ENCODE measurements around the gene C2CD2L. TPM values are rescaled to one million over a fixed set of nuclear protein-coding genes. Genes with fewer than 3 reads are reported as not detected.
"Not testable (repeated sequence)": the region's sequence is repeated elsewhere in the genome, so short reads cannot be mapped to it uniquely, and the experiment has no call there.

C2CD2L gene
- total and polyA plus RNA-seq, 7 donors = 5.3 to 22.6 (median 6.0) TPM

DNA sequence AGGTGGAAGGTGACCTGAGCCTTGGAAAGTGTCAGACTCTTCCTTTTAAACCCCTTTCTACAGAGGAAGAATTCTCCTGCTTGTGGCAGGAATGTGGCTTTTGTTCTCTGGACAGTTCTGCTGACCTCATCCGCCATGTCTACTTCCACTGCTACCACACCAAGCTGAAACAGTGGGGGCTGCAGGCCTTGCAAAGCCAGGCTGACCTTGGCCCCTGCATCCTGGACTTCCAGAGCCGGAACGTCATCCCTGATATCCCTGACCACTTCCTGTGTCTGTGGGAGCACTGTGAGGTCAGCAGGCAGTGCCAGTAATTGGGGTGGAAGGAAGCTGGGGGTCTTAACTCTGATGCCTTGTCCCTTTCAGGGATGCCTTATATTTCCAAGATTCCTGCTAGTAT, 23.5 kb downstream of the C2CD2L start:
- Histone ChIP-seq H3K4me1 (peaks cover 0 to 4% (median 0%) of the 10 kb centered on the region in 4 donors), H3K27ac (no peak overlapping the region), H3K27me3 (no peaks in the 10 kb centered on the region), H3K9me3 (no peaks in the 10 kb centered on the region), H3K4me3 (no peak overlapping the region), H3K36me3 (peaks cover 47 to 86% (median 56%) of the 10 kb centered on the region in 4 donors)
- intact Hi-C loops (cut with DNase I) = no loop called here
- no peak for TF ChIP-seq CTCF (IDR thresholded peaks at IDR 0.05)
- TF ChIP-seq POLR2AphosphoS5 (IDR thresholded peaks at IDR 0.05) = no peak
- TF ChIP-seq POLR2A (IDR thresholded peaks at IDR 0.05) = no peak
- no peak for TF ChIP-seq EP300 (IDR thresholded peaks at IDR 0.05)
- WGBS, 2 donors = 79 to 80% methylated on average over 3 of the region's 3 CpGs
- no peak for DNase-seq

DNA sequence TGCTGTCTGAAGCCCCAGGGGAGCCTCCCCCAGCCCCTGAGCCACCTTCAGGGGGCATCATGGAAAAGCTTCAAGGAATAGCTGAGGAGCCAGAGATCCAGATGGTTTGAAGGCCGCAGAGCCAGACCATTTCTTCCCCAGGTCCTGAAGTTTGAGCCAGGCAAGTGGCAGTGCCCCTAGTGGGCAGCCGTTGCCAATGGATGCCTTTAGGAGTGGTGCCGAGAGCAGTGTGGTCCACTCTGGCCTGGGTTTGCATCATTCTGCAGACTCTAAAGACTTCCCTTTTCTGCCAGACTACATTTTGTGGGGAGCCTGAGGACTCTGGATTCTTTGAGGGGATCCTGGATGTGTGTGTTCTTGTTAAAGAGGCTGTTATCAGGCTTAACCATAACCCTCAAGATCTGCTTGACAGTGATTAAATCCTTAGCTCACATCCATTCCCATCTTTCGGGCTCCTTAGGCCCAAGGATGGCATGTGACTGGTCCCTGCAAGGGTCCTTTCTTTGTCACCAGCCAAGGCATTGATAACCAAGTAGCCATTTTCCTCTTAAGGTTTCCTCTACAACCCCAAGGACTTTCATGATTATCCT, 27.3 kb downstream of the C2CD2L start:
- Histone ChIP-seq H3K27me3 (peaks cover 0 to 6% (median 0%) of the 10 kb centered on the region in 3 donors), H3K9me3 (no peaks in the 10 kb centered on the region), H3K27ac (no peak overlapping the region), H3K36me3 (peaks cover 36 to 57% (median 49%) of the 10 kb centered on the region in 4 donors), H3K4me1 (no peaks in the 10 kb centered on the region), H3K4me3 (no peak overlapping the region)
- intact Hi-C loops (cut with DNase I) = no loop called here
- WGBS, 2 donors = 53 to 74% methylated on average over 4 of the region's 4 CpGs
- TF ChIP-seq CTCF (IDR thresholded peaks at IDR 0.05) = peak in 1 of 4 experiments; percentile 20
- TF ChIP-seq POLR2A (IDR thresholded peaks at IDR 0.05) = no peak
- no peak for DNase-seq

DNA sequence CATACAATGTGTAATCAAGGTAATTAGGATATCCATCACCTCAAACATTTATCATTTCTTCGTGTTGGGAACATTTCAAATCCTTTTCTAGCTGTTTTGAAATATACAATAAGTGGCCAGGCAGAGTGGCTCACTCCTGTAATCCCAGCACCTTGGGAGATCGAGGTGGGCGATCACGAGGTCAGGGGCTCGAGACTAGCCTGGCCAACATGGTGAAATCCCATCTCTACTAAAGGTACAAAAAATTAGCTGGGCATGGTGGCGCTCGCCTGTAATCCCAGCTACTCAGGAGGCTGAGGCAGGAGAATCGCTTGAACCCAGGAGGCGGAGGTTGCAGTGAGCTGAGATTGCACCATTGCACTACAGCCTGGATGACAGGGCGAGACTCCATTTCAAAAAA, 32.1 kb downstream of the C2CD2L start:
- intact Hi-C loops (cut with DNase I); H3K27me3 ChIP-seq; H3K36me3 ChIP-seq; DNase-seq; H3K4me1 ChIP-seq; H3K9me3 ChIP-seq; H3K27ac ChIP-seq; H3K4me3 ChIP-seq: not testable (repeated sequence)
- WGBS, 2 donors = 90% methylated on average over 10 of the region's 10 CpGs

DNA sequence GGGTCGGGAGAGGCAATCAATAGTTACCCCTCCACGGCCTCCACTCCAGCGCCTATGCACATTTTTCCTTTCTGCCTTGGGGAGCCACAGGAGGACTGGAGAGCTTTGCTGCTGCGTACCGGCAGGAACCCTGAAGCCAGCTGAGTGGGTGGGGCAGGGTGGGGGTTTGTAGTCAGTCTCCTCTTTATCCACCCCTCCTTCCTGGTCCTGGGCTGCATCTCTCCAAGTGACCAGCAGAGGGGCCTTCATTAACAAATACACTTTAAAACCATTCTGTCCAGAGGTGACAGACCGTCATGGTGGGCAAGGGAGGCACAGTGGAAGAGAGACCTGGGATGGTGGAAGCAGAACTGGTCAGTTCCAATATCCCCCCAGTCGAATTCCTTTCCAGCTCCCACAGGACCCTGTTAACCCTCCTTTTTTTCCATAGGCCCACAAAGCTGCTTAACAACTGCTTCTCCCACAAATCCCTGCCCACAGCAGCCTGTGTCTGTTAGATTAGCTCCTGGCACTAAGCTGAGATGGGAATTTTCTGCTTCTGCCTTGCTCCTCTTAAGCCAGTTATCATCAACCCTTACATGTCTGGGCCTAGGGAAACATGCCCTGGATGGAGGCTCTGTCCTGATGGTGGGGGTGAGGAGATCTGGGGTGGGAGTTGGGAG, 37.8 kb downstream of the C2CD2L start:
- WGBS, 2 donors = 4 to 22% methylated on average over 7 of the region's 7 CpGs
- TF ChIP-seq CTCF (IDR thresholded peaks at IDR 0.05) (peak in 3 of 4 experiments; percentile 54 to 67 (median 54)), EP300 (IDR thresholded peaks at IDR 0.05) (no peak), POLR2AphosphoS5 (IDR thresholded peaks at IDR 0.05) (no peak)
- intact Hi-C loops (cut with DNase I) = loop anchor here (2.0 kb wide), 1 partner anchor 52 kb away; no protein-coding TSS in a partner anchor
- DNase-seq = no peak
- no peaks in the 10 kb centered on the region for H3K9me3 ChIP-seq
- H3K27me3 ChIP-seq = peaks cover 2 to 49% (median 20%) of the 10 kb centered on the region in 3 donors
- peaks cover 0 to 21% (median 17%) of the 10 kb centered on the region in 4 donors for H3K4me1 ChIP-seq
- no peaks in the 10 kb centered on the region for H3K36me3 ChIP-seq
- H3K27ac ChIP-seq = no peak overlapping the region
- H3K4me3 ChIP-seq = no peak overlapping the region

DNA sequence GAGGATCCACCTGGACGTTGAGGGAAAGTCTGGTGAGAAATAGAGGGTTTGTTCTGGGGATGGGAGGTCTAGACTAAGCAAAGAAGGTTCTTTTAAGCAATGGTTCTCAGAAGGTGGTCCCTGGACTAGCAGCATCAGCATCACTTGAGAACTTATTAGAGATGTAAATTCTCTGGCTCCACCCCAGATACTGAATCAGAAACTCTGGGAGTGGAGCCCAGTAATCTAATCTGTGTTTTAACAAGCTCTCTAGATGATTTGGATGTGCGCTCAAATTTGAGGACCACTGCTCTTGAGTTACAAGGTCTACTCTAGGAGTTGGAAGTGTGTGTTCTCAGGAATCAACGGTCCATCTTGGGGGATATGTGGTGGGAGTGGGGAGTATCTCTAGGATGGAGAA, 38.4 kb downstream of the C2CD2L start:
- Histone ChIP-seq H3K27ac (no peak overlapping the region), H3K9me3 (no peaks in the 10 kb centered on the region), H3K4me1 (peaks cover 0 to 21% (median 17%) of the 10 kb centered on the region in 4 donors), H3K36me3 (no peaks in the 10 kb centered on the region), H3K27me3 (peaks cover 2 to 53% (median 26%) of the 10 kb centered on the region in 3 donors), H3K4me3 (no peak overlapping the region)
- TF ChIP-seq POLR2A (IDR thresholded peaks at IDR 0.05) (no peak), CTCF (IDR thresholded peaks at IDR 0.05) (no peak), EP300 (IDR thresholded peaks at IDR 0.05) (no peak), POLR2AphosphoS5 (IDR thresholded peaks at IDR 0.05) (no peak)
- no peak for DNase-seq
- intact Hi-C loops (cut with DNase I) = loop anchor here (2.0 kb wide), 1 partner anchor 51 kb away; no protein-coding TSS in a partner anchor
- WGBS, 2 donors = 53 to 70% methylated on average over 3 of the region's 3 CpGs
